Skeletal muscle tissue (tissue), 4 donors: ENCODE data around the gene PRRT3. TPM values are rescaled to one million over a fixed set of nuclear protein-coding genes. Genes with fewer than 3 reads are reported as not detected.

Experiments used
- H3K27ac ChIP-seq: one replicate; pipeline ENCODE4 v1.7.0; 2013; ENCODE audit warnings: mild to moderate bottlenecking, low read depth, low read length, inconsistent platforms
- H3K27me3 ChIP-seq, 3 donors: one replicate each; pipeline ENCODE4 v1.7.0; 2013; ENCODE audit warnings: low read length in 3 of 3; ENCODE audit not compliant: control insufficient read depth in 3 of 3, insufficient read depth in 3 of 3
- H3K36me3 ChIP-seq, 3 donors: one replicate each; pipeline ENCODE4 v1.7.0; 2013; ENCODE audit warnings: low read length in 3 of 3; ENCODE audit not compliant: control insufficient read depth in 3 of 3, insufficient read depth in 3 of 3
- H3K4me1 ChIP-seq, 3 donors: one replicate each; pipeline ENCODE4 v1.7.0; 2013; ENCODE audit warnings: low read length in 3 of 3, mild to moderate bottlenecking in 3 of 3; ENCODE audit not compliant: control insufficient read depth in 3 of 3, insufficient read depth in 3 of 3
- H3K4me3 ChIP-seq, 3 donors: one replicate each; pipeline ENCODE4 v1.7.0; 2013; ENCODE audit warnings: low read length in 3 of 3
- H3K9ac ChIP-seq, 3 donors: one replicate each; pipeline ENCODE4 v1.7.0; 2013; ENCODE audit warnings: low read length in 3 of 3, mild to moderate bottlenecking in 3 of 3, moderate library complexity in 2 of 3, low read depth in 1 of 3
- H3K9me3 ChIP-seq, 3 donors: one replicate each; pipeline ENCODE4 v1.7.0; 2013; ENCODE audit warnings: low read length in 3 of 3; ENCODE audit not compliant: control insufficient read depth in 3 of 3
- total RNA-seq: library from RNA; depleted of rRNA; stranded (reverse); fragments of >200 nt; gene quantifications from one replicate; pipeline ENCODE4 v1.2.3, GENCODE V29; 2014
- donor health status: Osteomylitis.

PRRT3 gene
- total RNA-seq, 1 donor from 2014 or later = 0.52 TPM

DNA sequence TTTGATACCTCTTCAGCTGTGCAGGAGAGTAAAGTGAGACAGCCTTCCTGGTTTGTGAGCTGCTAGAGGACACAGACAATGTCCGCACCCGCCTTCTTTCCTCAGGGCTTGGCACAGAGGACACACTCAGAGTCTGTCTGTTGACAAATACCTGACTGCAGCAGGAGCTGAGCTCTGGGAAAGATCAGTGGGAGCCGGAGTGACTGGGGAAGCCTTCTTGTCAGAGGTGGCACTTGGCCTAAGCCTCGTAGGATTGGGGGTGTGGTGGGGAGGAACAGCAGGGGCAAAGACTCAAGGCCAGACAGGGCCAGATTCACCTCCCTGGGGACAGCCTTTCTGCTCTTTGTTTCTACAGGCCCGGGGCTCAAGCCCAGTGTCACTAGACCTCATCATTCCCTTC, 38.6 kb downstream of the PRRT3 start:
- peaks cover 32 to 36% (median 33%) of the 10 kb centered on the region in 3 donors for H3K4me1 ChIP-seq
- no peak overlapping the region for H3K4me3 ChIP-seq
- H3K27me3 ChIP-seq = no peaks in the 10 kb centered on the region
- peaks cover 0 to 2% (median 0%) of the 10 kb centered on the region in 3 donors for H3K36me3 ChIP-seq
- H3K9me3 ChIP-seq = no peaks in the 10 kb centered on the region
- no peak overlapping the region for H3K27ac ChIP-seq
- no peak overlapping the region for H3K9ac ChIP-seq

DNA sequence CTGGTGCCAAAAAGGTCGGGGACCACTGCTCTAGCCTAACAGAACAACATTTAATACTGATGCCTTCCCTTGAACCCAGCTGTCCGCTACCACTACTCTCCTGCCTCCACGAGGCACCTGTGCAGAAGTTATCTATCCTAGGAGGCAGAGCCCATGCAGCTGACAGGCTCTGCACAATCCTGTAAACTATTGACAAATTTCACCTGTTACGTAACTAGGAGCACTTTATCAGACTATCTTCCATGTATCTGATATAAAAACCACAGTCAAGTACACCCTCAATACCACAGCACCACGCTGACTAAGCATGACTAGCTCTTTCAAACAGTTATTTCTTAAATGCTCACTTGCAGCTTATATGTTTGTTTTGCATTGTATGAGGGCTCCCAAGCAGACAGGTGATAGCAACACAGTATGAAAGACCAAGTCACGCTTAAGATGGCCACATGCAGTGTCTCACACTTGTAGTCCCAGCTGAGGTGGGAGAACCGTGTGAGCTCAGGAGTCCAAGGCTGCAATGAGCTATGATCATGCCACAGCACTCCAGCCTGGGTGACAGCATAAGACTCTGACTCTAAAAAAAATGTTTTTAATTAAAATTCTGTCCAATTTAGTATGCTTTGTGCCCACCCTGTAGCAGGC, 39.8 kb downstream of the PRRT3 start:
- no peak overlapping the region for H3K4me3 ChIP-seq
- peaks cover 23 to 26% (median 23%) of the 10 kb centered on the region in 3 donors for H3K4me1 ChIP-seq
- H3K36me3 ChIP-seq = no peaks in the 10 kb centered on the region
- no peaks in the 10 kb centered on the region for H3K27me3 ChIP-seq
- no peak overlapping the region for H3K9ac ChIP-seq
- no peaks in the 10 kb centered on the region for H3K9me3 ChIP-seq
- no peak overlapping the region for H3K27ac ChIP-seq

- Histone ChIP-seq H3K9me3 (no peaks in the 10 kb centered on the region), H3K4me3 (no peak overlapping the region), H3K9ac (no peak overlapping the region), H3K27ac (no peak overlapping the region), H3K36me3 (no peaks in the 10 kb centered on the region), H3K4me1 (peaks cover 18 to 21% (median 20%) of the 10 kb centered on the region in 3 donors), H3K27me3 (no peaks in the 10 kb centered on the region)
These were observed 40.3 kb downstream of the PRRT3 start for GRCh38 chr3:9911863-9912262.

- Histone ChIP-seq H3K9ac (no peak overlapping the region), H3K4me1 (peaks cover under 1 to 3% (median 2%) of the 10 kb centered on the region in 3 donors), H3K9me3 (no peaks in the 10 kb centered on the region), H3K27ac (no peak overlapping the region), H3K4me3 (no peak overlapping the region), H3K27me3 (no peaks in the 10 kb centered on the region), H3K36me3 (no peaks in the 10 kb centered on the region)
These were observed 42.8 kb downstream of the PRRT3 start for GRCh38 chr3:9909221-9910013.

- Histone ChIP-seq H3K27ac (no peak overlapping the region), H3K4me1 (no peaks in the 10 kb centered on the region), H3K36me3 (no peaks in the 10 kb centered on the region), H3K4me3 (no peak overlapping the region), H3K9me3 (no peaks in the 10 kb centered on the region), H3K9ac (no peak overlapping the region), H3K27me3 (no peaks in the 10 kb centered on the region)
These were observed 43.9 kb downstream of the PRRT3 start for GRCh38 chr3:9908286-9908685.

- H3K27ac ChIP-seq = no peak overlapping the region
- no peaks in the 10 kb centered on the region for H3K9me3 ChIP-seq
- H3K4me3 ChIP-seq = no peak overlapping the region
- H3K9ac ChIP-seq = no peak overlapping the region
- peaks cover 0 to 5% (median 2%) of the 10 kb centered on the region in 3 donors for H3K4me1 ChIP-seq
- H3K36me3 ChIP-seq = no peaks in the 10 kb centered on the region
- no peaks in the 10 kb centered on the region for H3K27me3 ChIP-seq
These were observed 45.7 kb downstream of the PRRT3 start for GRCh38 chr3:9906480-9906879.

DNA sequence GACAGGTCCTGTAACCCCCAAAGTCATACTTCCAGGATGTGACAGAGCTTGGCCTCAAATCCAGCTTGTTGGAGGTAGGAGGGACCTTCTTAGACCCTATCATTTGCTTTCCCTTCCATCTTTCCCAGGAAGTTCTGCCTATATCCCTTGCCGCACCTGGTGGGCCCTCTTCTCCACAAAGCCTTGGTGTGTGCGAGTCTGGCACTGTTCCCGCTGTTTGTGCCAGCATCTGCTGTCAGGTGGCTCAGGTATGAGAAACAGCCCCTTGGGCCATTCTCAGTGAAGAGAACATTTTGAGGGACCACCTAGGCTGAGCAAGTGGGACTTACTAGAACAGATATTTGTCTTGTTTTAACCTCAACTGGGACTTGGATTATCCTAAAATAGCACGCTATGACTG, 48.3 kb downstream of the PRRT3 start:
- no peak overlapping the region for H3K4me3 ChIP-seq
- no peak overlapping the region for H3K9ac ChIP-seq
- H3K27ac ChIP-seq = no peak overlapping the region
- no peaks in the 10 kb centered on the region for H3K27me3 ChIP-seq
- no peaks in the 10 kb centered on the region for H3K36me3 ChIP-seq
- H3K9me3 ChIP-seq = no peaks in the 10 kb centered on the region
- peaks cover 0 to 5% (median 2%) of the 10 kb centered on the region in 3 donors for H3K4me1 ChIP-seq

DNA sequence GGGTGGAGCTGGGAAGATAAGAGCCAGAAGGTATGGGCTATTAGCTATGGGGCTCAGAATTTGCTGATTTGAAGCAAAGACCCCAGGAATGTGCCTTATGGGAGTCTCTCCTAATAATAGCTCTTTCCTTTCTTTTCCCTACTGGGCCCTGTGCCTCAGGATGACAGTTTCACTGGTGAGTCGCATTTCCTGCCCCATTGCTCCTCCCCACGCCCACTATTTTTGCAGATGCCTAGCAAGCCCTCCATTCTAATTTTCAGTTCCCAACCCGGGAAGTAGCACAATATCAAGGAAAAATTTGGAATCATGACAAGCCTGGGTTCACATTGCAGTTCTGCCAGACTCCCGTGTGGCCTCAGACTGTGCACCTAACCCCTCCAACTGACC, 49.0 kb downstream of the PRRT3 start:
- Histone ChIP-seq H3K27me3 (no peaks in the 10 kb centered on the region), H3K27ac (peak overlapping the region; percentile 18), H3K9ac (peak overlapping the region in 1 of 3 donors; percentile 62), H3K4me3 (peak overlapping the region in 2 of 3 donors; percentile 40 to 41), H3K36me3 (no peaks in the 10 kb centered on the region), H3K4me1 (peaks cover 0 to 9% (median 2%) of the 10 kb centered on the region in 3 donors), H3K9me3 (no peaks in the 10 kb centered on the region)

GRCh38 chr3:9902372-9903237, 49.6 kb downstream of the PRRT3 start, which contains the start of gene IL17RE:
IL17RE (plus strand) TSS chr3:9902848; CDS start chr3:9902933, 85 bp downstream.
- peak within 1 kb of the TSS in 1 of 3 donors; percentile 62 for H3K9ac ChIP-seq

More at GRCh38 chr3:9902372-9903237, 49.6 kb downstream of the PRRT3 start, which contains the start of gene IL17RE:
- Histone ChIP-seq H3K9me3 (no peaks in the 10 kb centered on the region), H3K27ac (peak within 1 kb of the TSS; percentile 18), H3K4me3 (peak within 1 kb of the TSS; percentile 14 to 41 (median 40)), H3K4me1 (peaks cover 0 to 14% (median 2%) of the 10 kb centered on the region in 3 donors), H3K36me3 (no peaks in the 10 kb centered on the region), H3K27me3 (no peaks in the 10 kb centered on the region)
